Stimulated activated CD8-positive, alpha-beta memory T cell treated with anti-CD3 and anti-CD28 coated beads, Interleukin-15, amount 100 ng/mL, for 4 hours (primary cell): Measurements from ENCODE around the gene ASIC4.

Source experiments
- DNase-seq, 2 donors: peaks; one replicate each; pipeline ENCODE4 v3.0.0-alpha.2; 2020; ENCODE audit warnings: low read depth in 2 of 2

Gene ASIC4

GRCh38 chr2:219515874-219516629 lies 1.8 kb downstream of the ASIC4 start:
- no peak for DNase-seq

- DNase-seq = no peak
These were observed 2.6 kb downstream of the ASIC4 start for GRCh38 chr2:219516888-219517287.

GRCh38 chr2:219517954-219518778 lies 3.9 kb downstream of the ASIC4 start:
- no peak for DNase-seq

GRCh38 chr2:219519526-219519916 lies 5.2 kb downstream of the ASIC4 start:
- DNase-seq = no peak

- DNase-seq = no peak
These were observed 5.8 kb downstream of the ASIC4 start for GRCh38 chr2:219520079-219520478.

GRCh38 chr2:219521066-219521880 lies 7.0 kb downstream of the ASIC4 start:
- DNase-seq = no peak

- DNase-seq = no peak
These were observed 8.1 kb downstream of the ASIC4 start for GRCh38 chr2:219522111-219523030.

- DNase-seq = no peak
These were observed 8.9 kb downstream of the ASIC4 start for GRCh38 chr2:219523031-219523671.

GRCh38 chr2:219524817-219525216 lies 10.5 kb downstream of the ASIC4 start:
- no peak for DNase-seq

- no peak for DNase-seq
These were observed 11.4 kb downstream of the ASIC4 start for GRCh38 chr2:219525533-219526232.

GRCh38 chr2:219526320-219527075 lies 12.2 kb downstream of the ASIC4 start:
- no peak for DNase-seq

- DNase-seq = no peak
These were observed 12.8 kb downstream of the ASIC4 start for GRCh38 chr2:219527076-219527394.

GRCh38 chr2:219527472-219527871 lies 13.2 kb downstream of the ASIC4 start:
- no peak for DNase-seq

- DNase-seq = peak; percentile 51 to 62
These were observed 16.0 kb downstream of the ASIC4 start for GRCh38 chr2:219530048-219530963.

- DNase-seq = no peak
These were observed 17.5 kb downstream of the ASIC4 start for GRCh38 chr2:219531639-219532377.

GRCh38 chr2:219532378-219532649 lies 18.0 kb downstream of the ASIC4 start:
- no peak for DNase-seq

GRCh38 chr2:219533930-219534661 lies 19.8 kb downstream of the ASIC4 start:
- DNase-seq = no peak
